Measurements from ENCODE around the gene STMN3. TPM values are rescaled to one million over a fixed set of nuclear protein-coding genes. Genes with fewer than 3 reads are reported as not detected.

Gene STMN3
- polyA plus RNA-seq, 1 experiment, result 21.8 TPM

DNA sequence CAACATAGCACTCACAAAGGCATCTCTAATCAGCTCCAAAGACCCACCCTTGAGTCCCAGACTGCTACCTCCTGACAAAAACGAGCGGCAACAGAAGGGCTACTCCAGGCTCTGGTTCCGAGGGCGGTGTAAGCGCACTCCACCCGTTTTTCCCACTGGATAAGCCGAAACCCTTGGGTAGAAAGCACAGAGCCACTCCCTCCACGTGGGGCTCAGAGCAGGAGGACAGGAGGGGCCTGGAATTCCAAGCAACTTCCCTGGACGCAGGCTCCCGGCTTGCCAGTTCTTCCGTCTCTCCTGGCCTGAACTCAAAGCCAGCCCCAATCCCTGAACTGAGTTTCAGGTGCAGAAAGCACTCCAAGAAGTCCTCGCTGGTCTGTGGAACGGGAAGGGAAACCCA lies 33.7 kb downstream of the STMN3 start:
- Histone ChIP-seq H3K27me3 (ENCODE audit: control insufficient read depth, insufficient read depth, low read length) (no peaks in the 10 kb centered on the region), H3K4me3 (ENCODE audit: low read depth, low read length) (no peak overlapping the region), H3K27ac (ENCODE audit: low read depth, low read length) (no peak overlapping the region), H3K9me3 (ENCODE audit: control insufficient read depth, insufficient read depth, low read length) (peaks cover 3% of the 10 kb centered on the region; the same call in 1 of the 2 replicates)
- POLR2A ChIA-PET, result no interaction called here
- DNase-seq (ENCODE audit: low read depth, low spot score), result no peak
- TF ChIP-seq, protein P1, sequence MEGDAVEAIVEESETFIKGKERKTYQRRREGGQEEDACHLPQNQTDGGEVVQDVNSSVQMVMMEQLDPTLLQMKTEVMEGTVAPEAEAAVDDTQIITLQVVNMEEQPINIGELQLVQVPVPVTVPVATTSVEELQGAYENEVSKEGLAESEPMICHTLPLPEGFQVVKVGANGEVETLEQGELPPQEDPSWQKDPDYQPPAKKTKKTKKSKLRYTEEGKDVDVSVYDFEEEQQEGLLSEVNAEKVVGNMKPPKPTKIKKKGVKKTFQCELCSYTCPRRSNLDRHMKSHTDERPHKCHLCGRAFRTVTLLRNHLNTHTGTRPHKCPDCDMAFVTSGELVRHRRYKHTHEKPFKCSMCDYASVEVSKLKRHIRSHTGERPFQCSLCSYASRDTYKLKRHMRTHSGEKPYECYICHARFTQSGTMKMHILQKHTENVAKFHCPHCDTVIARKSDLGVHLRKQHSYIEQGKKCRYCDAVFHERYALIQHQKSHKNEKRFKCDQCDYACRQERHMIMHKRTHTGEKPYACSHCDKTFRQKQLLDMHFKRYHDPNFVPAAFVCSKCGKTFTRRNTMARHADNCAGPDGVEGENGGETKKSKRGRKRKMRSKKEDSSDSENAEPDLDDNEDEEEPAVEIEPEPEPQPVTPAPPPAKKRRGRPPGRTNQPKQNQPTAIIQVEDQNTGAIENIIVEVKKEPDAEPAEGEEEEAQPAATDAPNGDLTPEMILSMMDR (IDR thresholded peaks at IDR 0.05; ENCODE audit: low read depth, low read length), result no peak
- CTCF ChIA-PET, result no interaction called here

DNA sequence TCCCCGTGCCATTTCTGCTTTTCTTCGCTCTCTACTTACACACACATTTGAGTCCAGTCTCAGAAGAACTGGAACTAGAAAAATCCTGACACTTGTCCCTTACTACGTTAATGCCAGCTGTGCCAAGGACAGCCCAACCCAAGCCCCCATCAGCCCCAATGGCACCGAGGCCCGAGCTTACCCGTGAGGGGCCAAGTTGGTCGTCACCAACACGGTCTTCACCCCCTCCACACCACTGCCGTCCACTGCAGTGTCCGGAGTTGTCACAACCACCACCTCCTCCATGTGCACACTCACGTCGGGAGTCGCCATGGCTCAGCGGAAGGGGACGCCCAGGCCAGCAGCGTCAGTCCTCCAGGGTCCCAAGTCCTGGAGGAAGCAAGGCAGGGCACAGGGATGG lies 34.1 kb downstream of the STMN3 start:
- no peak for DNase-seq (ENCODE audit: low read depth, low spot score)
- TF ChIP-seq, protein P1 (IDR thresholded peaks at IDR 0.05; ENCODE audit: low read depth, low read length), result no peak
- Histone ChIP-seq H3K4me3 (ENCODE audit: low read depth, low read length) (no peak overlapping the region), H3K9me3 (ENCODE audit: control insufficient read depth, insufficient read depth, low read length) (peaks cover 4% of the 10 kb centered on the region; the same call in 1 of the 2 replicates), H3K27ac (ENCODE audit: low read depth, low read length) (no peak overlapping the region), H3K27me3 (ENCODE audit: control insufficient read depth, insufficient read depth, low read length) (no peaks in the 10 kb centered on the region)
- POLR2A ChIA-PET, result no interaction called here
- CTCF ChIA-PET, result no interaction called here

DNA sequence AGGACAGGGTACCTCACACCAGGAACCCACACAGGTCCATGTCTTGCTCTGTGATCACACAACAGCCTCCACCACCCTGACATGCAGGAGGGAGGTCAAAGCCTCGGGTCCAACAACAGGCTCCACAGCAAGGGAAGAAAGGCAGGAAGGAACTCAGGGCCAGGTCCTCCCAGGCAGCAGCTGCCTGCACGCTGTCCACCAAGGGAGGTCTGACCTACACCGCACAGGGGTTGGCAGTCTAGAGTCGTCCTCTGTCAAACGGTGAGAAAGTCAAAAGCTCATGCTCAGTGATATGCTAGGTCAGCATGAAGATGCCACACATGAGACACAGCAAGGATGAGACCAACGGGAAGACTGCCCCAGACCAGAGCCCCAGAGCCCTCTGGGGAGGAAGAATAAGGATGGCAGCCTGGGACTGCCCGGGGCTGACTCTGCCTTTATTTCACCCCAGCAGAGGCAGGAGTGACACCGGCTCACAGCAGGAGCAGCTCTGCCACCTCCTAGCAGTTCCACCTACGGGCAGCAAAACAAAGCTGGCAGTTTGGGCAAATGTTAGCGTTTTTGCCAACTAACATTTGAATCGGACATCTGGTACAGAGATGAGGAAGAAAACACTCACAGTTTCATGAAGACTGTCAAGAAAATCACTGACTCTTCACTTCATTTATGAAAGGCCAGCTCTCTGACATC lies 34.8 kb downstream of the STMN3 start:
- no peaks in the 10 kb centered on the region for H3K27me3 ChIP-seq (ENCODE audit: control insufficient read depth, insufficient read depth, low read length)
- no peak overlapping the region for H3K27ac ChIP-seq (ENCODE audit: low read depth, low read length)
- no peak for DNase-seq (ENCODE audit: low read depth, low spot score)
- TF ChIP-seq, protein P1 (IDR thresholded peaks at IDR 0.05; ENCODE audit: low read depth, low read length), result no peak
- peaks cover 4% of the 10 kb centered on the region; the same call in 1 of the 2 replicates for H3K9me3 ChIP-seq (ENCODE audit: control insufficient read depth, insufficient read depth, low read length)
- no peak overlapping the region for H3K4me3 ChIP-seq (ENCODE audit: low read depth, low read length)
- CTCF ChIA-PET, result no interaction called here
- POLR2A ChIA-PET, result no interaction called here

DNA sequence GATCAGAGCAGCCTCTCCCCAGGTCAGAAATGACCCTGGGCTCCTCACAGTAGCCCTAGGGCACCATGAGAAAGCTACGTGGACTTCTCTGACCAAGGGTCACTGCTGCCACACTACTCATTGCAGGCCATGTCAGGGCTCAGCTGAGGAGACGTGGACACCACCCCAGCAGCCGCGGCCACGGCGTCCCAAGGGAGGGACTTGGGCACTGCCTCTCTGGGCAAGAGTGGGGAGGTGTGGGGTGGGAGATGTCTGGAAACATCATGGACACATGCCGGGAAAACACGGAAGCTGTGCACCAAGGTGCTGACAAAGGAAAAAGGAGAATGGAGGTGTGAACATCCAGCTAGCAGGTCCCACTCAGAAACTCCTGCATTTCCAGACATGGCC lies 35.4 kb downstream of the STMN3 start:
- TF ChIP-seq, protein P1 (IDR thresholded peaks at IDR 0.05; ENCODE audit: low read depth, low read length), result no peak
- H3K27me3 ChIP-seq (ENCODE audit: control insufficient read depth, insufficient read depth, low read length), result no peaks in the 10 kb centered on the region
- ChIA-PET POLR2A (no interaction called here), CTCF (no interaction called here)
- DNase-seq (ENCODE audit: low read depth, low spot score), result no peak
- H3K4me3 ChIP-seq (ENCODE audit: low read depth, low read length), result no peak overlapping the region
- H3K9me3 ChIP-seq (ENCODE audit: control insufficient read depth, insufficient read depth, low read length), result peaks cover 4% of the 10 kb centered on the region; the same call in 1 of the 2 replicates
- no peak overlapping the region for H3K27ac ChIP-seq (ENCODE audit: low read depth, low read length)

DNA sequence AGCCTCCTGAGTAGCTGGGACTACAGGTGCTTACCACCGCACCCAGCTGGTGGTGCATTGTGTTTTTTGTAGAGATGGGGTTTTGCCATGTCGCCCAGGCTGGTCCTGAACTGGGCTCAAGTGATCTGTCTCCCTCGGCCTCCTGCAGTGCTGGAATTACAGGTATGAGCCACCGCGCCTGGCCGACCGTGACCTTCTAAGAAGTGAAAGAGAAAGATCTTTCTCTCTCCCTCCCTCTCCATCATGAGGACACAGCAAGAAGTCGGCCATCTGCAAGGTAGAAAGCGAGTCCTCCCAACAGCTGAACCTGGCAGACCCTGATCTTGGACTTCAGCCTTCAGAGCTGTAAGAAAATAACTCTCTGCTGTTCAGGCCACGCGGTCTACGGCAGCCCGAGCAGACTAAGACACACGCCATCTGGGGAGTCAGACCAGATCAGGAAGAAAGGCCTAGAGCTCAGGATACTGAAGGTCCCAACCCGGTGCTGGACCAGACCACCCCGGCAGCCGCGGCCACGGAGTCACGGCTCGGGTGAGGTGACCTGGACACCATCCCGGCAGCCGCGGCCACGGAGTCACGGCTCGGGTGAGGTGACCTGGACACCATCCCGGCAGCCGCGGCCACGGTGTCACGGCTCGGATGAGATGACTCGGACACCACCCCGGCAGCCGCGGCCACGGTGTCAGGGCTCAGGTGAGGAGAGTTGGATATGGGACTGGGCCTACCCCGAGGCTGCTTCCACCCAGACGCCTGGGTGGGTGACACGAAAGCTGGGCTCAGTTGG lies 35.9 kb downstream of the STMN3 start:
- Histone ChIP-seq H3K4me3 (ENCODE audit: low read depth, low read length) (no peak overlapping the region), H3K27ac (ENCODE audit: low read depth, low read length) (no peak overlapping the region), H3K9me3 (ENCODE audit: control insufficient read depth, insufficient read depth, low read length) (peaks cover 4% of the 10 kb centered on the region; the same call in 1 of the 2 replicates), H3K27me3 (ENCODE audit: control insufficient read depth, insufficient read depth, low read length) (no peaks in the 10 kb centered on the region)
- CTCF ChIA-PET, result interaction anchor here (0.5 kb wide), 1 partner anchor 17 kb away, joined by 6 read pairs; no protein-coding TSS in a partner anchor
- DNase-seq (ENCODE audit: low read depth, low spot score), result no peak
- TF ChIP-seq, protein P1 (IDR thresholded peaks at IDR 0.05; ENCODE audit: low read depth, low read length), result no peak
- POLR2A ChIA-PET, result no interaction called here
